IPS-NIHi7 (cell line): ENCODE measurements around the gene FHL1.
"Not testable (repeated sequence)": the region's sequence is repeated elsewhere in the genome, so short reads cannot be mapped to it uniquely, and the experiment has no call there.

Experiments
- DNase-seq: peaks from one replicate; pipeline ENCODE4 v3.0.0; 2012; ENCODE audit warnings: mixed read lengths; ENCODE audit errors: extremely low spot score

FHL1 gene

DNA sequence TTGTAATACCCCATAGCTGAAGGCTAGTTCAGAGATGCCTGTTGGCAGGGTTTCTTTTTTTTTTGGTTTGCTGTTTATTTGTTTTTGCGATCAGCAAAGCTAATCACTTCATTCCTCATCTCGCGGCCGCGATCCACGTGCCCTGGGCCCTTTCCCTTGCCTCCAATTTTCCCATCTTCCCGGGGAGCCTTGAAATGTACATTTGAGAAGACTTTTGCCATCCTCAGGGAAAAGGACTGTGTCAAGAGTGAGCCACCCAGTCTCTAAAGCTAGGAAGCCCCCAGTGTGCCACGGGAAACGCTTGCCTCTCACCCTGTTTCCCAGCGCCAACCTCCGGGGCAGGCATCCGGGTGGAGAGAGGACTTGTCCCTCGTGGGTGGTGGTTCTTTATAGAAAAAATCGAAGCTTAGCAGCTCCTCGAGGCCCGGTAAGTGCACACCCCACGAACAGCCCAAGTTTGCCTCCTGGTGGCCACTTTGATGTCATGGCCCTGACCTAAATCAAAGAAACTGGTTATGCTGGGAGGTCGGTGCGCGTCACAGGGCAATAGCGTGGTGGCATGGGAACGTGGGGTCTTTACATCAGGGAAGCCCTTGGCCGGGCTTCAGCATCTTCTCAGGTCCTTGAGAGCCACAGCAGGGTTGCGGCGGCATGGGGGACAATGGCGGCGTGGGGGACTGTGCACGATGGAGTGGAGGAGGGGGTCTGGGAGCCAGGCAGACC, 61.8 kb downstream of the FHL1 start:
- DNase-seq = peak; percentile 74

DNA sequence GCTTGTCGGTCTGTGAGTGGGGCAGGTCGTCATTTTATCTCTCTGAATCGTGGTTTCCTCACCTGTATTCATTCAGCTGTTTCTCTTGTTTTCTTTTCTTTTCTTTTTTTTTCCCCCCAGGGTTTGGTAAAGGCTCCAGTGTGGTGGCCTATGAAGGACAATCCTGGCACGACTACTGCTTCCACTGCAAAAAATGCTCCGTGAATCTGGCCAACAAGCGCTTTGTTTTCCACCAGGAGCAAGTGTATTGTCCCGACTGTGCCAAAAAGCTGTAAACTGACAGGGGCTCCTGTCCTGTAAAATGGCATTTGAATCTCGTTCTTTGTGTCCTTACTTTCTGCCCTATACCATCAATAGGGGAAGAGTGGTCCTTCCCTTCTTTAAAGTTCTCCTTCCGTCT, 62.4 kb downstream of the FHL1 start:
- no peak for DNase-seq

DNA sequence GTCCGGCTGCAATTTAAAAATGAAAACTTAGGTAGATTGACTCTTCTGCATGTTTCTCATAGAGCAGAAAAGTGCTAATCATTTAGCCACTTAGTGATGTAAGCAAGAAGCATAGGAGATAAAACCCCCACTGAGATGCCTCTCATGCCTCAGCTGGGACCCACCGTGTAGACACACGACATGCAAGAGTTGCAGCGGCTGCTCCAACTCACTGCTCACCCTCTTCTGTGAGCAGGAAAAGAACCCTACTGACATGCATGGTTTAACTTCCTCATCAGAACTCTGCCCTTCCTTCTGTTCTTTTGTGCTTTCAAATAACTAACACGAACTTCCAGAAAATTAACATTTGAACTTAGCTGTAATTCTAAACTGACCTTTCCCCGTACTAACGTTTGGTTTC, 62.9 kb downstream of the FHL1 start:
- no peak for DNase-seq

DNA sequence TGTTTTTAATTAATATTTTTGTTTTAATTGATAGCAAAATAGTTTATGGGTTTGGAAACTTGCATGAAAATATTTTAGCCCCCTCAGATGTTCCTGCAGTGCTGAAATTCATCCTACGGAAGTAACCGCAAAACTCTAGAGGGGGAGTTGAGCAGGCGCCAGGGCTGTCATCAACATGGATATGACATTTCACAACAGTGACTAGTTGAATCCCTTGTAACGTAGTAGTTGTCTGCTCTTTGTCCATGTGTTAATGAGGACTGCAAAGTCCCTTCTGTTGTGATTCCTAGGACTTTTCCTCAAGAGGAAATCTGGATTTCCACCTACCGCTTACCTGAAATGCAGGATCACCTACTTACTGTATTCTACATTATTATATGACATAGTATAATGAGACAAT, 63.5 kb downstream of the FHL1 start:
- DNase-seq = no peak

DNA sequence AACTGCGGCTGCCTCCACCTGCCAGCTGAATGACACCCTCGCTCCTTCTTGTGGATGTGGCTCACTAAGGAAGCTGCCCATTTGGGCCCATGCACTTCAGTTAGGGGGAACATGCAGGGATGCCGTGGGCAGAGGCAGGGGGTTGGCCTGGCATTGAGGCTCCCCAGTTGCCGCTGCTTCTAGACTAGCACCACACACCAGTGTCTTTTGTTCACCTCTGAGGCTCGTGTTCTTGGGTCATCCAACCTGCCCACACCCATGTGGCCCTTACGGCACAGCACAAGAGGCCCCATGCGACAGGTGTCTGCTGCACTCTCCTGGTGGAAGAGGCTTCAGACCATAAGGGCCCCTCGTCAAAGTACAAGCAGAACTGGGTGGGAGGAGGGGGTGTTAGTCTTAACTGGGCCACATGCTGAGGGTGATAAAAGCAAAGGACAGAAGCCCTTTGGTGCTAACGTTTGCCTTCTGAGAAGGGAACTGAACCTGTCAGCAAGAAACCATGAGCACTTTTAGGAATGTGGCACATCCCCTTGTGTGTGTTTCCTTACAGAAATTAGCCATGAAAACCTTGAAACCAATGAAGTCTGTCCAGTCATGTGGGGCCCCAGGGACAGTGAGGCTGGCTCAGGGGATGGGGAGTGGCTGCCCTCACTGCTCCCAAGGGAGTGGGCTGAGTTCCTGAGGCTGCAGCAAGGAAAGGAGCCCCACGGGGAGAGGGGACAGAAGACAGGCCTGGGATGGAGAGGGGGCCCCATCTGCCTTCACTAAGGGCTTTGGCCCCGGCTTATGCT, 64.6 kb downstream of the FHL1 start:
- no peak for DNase-seq

DNA sequence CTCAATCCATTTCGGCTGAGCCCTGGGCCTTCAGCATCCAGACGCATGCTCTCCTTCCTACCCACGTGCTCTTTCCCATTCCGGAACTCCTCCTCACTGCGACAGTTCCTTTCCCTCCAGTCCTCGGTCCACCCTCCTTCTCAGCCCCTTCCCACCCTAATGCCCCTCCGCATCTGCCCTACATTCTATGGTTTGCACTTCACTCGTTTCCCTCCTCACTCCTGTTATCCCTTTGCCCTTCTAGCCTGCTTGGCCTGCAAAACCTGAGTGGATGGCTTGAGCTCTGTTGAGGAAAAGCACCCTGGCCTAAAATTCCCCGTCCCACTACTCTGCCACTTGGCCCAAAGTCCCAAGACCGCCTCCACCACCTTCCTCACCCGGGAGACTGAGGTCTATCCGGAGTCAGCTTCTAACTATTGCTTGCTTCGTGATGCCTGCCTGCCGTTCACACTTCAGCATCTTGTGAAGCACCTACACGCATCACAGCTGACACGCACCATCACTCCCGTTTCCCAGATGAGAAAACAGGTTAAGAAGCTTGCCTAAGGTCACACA, 65.3 kb downstream of the FHL1 start:
- no peak for DNase-seq

DNA sequence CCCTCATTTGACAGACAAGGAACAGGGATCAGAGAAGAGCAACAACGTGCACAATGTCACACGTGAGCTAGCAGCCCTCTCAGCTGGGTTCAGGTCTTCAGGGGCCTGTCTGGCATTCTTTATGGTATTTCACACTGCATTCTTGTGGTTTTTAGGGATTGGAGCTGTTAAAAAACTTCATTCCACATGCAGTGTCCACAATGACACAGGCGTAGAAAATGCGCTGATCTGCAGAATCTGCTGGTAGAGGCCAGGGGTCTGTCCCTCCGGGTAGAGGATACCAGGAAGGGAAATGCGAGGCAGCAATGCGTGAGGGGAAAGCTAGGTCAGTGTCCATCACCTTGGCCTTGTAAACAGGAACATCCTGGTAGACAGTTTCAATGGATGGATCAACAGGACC, 67.2 kb downstream of the FHL1 start:
- DNase-seq = no peak

DNA sequence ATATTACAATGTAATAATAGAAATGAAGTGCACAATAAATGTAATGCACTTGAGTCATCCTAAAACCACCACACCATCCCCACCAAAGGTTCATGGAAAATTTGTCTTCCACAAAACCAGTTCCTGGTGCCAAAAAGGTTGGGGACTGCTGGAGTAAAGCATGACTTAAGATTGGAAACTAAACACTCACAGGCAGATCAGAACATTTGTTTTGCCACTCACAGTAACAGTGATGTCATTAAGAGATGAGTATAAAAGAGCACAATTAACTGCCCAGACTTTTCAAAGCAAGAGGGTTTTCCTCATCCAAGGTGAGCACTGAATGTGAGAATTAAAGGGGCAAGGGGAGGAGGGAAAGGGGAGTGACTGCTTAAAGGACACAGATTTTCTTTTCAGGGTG, 68.2 kb downstream of the FHL1 start:
- no peak for DNase-seq

DNA sequence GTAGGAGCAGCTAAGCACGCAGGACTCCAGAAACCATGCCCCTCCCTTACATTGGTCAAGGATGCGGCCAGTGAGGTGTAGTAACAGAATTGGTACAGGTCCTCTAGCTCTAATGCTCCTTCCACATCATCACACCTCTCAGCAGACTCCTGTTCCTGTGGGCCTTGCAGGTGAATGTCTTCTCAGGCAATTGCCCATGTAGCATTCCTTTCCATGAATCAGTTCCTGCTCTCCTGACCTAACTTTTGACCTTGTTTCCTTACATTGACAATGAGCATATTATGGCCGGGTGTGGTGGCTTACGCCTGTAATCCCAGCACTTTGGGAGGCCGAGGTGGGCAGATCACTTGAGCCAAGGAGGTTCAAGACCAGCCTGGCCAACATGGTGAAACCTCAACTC, 72.6 kb downstream of the FHL1 start:
- no peak for DNase-seq

DNA sequence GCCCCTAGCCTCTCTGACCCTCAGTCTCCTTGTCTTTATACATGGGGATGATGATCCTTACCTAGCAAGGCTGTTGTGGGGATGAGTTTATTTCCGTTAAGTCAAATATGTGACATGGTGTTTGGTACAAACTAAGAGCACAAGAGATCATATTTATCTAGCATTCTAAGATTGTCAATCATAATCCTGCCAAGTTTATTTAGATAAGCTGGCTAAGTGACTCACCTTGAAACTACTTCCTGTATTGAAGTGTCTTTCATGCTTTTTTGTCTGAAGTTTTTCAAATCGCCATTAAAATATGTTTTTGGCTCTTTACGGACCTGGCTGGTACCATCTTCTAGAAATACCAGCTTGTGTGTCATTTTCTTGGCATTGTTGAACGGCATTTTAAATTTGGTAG, 73.2 kb downstream of the FHL1 start:
- DNase-seq = no peak

DNA sequence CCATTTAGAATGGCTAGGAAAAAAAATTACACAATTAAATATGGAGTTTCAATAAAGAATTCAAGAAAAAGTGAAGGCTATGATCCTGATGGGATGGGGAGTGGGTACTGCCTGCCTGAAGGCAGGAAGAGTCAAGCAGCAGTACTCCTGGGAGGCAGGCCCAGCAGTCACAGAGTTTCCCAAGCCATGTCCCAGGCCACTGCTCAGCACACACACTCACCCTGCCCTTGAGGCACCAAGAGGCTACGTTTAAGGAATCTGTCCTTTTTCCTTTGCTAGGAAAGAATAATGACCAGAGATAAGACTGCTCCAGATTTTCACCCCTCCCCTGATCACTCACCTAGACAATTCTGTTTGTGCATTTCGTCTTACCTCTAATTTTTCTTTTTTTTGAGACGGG, 73.6 kb downstream of the FHL1 start:
- DNase-seq = no peak

DNA sequence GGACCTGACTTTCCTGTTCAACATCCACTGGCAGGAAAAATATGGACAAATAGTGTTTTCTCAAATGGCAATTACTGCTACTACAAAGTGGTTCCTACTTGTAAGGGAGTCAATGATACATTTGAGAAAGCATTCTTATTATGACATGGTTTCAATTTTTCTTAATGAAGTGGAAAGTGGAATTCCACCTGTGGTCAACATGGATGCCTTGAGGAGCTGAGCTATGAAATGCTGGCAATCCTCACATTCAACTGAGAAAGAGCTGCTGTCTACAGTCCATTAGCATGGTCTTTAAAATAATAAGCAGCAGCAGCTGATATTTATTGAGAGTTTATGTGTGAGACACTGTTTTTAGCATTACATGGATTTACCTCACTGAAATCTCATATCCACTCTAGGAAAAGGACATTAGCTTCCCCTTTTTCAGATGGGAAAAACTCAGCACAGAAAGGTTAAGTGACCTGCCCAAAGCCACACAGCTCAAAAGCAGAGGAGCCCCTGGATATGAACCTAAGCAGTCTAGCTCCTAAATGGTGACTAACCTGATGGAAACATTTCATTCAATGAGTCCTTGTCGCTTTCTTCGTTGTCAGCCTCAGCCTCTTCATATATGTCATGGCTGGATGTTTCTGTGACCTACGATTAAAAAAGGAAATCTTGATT, 74.6 kb downstream of the FHL1 start:
- DNase-seq = no peak

DNA sequence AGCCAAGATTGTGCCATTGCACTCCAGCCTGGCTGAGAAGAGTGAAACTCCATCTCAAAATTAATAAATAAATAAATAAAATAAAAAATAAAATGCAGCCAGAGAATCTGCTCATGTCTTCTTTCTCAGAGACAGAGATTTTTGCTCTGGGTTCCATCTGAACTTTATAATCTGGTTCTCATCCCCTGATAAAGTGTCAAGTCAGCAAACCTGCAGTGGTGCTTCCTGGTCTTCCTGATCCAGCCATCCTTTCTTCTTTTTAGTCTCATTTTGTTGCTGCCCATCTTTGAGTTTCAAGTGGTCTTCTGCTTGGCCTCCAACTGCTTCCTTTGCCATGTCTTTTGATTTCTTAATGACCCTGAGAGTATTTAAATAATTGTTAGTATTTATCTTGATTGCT, 79.7 kb downstream of the FHL1 start:
- DNase-seq = no peak

DNA sequence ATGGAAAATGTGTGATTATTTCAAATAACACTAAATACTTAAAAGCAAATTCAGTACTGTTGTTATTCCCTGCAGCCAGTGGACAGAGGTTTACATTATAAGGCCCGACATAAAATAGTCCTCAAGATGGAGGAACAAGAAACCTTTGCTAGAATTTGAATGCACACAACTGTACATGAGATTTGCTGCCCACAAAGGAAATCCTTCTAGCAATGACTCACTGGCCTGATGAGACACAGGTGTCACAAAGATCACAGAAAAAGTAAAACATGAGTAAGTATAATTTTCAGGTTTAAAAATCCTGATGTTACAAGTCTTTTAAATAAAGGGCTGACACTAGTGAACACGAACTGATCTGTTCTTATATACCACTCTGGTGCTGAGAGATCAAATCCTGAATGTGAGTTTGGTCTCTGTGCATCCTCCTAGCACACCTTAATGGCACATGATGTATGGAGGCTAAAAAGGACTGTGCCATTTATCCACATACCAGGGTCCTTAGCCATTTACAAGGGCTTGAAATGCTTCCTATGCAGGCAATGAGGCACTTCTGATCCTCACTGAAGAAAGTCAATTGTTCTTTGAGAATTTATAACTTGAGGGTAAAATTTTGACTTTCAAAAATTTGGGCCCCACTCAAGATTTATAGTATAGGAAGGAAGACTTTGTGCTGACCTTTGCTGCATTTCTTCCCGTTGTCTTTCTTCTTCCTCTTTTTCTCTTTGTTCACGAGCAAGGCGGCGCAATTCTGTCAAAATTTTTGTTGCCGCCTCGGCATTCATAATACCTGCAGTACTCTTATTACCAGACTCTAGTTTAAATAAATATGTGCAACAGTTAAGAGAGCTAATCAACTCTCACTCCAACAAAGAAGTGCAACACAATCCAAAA, 80.9 kb downstream of the FHL1 start:
- no peak for DNase-seq

DNA sequence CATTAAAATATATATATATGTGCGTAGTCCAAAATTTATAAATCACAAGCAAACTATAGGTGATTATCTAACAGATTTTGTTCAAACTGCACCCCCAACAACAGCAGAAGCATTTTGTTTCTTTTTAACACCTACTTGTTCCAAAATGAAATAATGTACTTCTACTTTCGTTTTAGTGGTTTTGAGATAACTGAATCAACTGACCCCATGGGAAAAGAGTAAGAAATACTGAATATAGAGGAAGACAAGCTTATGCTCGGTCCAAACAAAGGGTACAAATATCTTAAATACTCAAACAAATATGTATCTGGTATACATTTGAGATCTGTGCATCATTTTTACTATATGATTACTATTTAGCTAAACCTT, 81.5 kb downstream of the FHL1 start:
- no peak for DNase-seq

DNA sequence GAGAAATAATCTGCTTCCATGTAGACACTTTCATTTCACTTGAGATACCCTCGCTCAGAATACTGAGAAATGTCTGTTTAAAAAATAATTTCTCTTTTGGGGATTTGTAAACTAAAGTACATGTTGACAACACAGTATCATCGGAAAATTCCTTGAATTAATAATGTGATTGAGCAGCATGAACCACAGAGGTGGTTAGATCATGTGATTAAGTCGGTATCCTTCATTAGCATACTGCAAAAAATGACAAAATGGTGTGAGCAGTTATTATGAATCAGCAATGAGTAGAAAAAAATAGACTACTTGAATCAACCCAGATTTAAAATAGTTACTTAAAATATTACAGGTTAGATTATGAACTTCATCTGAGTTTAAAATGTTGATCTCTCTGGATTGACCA, 89.7 kb downstream of the FHL1 start:
- DNase-seq = no peak

DNA sequence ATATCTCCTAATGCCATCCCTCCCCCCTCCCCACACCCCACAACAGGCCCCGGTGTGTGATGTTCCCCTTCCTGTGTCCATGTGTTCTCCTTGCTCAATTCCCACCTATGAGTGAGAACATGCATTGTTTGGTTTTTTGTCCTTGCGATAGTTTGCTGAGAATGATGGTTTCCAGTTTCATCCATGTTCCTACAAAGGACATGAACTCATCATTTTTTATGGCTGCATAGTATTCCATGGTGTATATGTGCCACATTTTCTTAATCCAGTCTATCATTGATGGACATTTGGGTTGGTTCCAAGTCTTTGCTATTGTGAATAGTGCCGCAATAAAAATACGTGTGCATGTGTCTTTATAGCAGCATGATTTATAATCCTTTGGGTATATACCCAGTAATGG, 90.5 kb downstream of the FHL1 start:
- not testable (repeated sequence) for DNase-seq

DNA sequence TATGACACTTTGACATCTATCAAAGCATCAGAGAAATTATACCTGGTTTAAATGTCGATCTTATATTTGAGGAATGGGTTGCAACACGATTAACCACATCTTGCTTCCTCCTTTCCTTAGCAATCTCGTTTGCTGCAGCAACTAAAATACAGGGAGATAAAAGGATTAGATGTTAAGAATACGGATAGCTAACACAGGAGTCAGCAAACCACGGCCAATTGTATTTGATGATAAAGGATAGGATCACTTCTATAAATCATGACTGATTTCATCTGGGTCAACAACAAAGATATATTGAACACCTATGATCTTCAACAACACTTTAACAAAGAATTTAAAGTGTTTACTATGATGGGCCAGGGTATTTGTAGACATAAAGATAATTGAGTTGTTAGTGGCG, 98.9 kb downstream of the FHL1 start:
- DNase-seq = no peak

DNA sequence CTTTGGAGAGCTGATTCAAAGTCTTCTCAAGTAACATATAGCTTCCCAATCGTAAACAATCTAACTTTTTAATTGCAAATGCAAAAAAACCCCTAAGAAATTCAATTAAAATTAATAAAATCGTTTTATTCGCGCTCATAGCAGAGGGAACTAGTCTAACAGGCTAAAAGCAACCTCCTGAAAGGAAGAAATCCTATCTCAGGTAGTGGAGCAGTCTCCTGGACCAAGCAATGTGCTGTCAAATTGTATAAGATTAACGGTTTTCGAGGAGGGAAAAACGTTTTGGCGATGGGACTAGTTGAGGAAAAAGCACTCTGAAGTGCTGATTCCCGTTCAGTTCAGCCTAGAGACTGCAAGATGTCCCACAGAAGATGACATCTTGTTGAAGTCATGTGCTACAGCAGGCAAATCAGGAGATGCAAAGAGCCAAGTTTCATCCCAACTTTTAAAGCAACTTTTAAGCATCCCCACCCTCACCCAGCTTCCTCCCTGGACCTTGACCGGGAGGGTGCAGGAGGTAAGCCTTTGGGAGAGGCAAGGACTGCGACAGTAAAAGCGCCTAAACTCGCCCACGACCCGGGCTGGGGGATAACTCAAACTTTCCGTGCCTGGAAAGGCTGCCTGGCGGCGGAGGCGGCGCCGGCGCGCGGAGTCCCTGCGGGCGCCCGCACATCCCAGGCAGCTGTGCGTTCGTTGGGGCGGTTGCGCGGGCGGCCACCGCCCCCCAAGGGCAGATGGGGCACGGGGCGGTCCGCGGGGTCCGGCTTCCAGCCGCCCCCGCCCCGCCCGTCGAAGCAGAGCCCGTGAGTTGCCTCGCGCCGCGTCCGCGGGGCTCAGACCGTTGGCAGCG, 103.1 kb downstream of the FHL1 start:
- peak; percentile 56 for DNase-seq

DNA sequence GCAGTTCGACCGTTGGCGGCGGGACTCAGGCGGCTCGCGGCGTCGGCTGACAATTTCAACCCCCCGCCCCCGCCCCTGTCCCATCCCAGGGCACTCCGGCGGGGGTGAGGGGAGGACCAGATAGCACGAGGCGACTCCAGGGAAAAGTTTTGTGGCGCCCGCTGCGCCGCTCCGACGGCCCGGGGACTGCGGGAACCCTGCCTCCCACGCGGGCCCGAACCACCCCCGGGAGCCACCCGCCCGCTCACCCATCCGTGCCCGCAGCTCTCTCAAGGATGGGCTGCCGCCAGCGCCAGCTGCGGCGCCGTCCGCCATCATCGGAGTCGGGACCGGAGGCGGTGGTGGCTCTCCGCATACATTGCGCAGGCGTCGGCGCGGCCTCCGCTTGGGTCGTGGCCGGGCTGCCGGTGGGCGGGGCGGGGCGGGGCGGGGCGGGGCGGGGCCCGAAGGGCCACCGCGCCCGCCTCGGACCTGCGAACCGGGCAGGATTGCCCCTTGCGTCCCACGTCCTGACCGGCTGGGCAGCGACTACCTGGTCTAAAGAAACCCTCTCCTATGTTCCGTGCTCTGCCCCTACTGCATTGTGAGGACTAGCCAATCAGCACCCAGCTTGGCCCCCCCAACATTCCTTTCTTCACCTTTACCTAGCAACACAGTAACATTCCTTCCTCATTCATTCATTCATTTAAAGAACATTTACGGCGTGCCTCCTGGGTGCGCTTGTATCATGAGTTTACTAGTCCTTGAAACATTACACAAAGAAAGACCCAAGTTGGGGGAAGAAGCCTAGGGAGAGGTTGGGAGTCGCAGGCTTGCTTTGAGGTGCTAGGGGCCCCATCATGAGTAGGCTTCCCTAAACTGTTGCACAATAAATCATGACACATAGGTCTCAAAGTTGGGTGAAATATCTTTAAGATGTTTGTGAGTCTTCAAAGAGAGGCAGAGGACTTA, 104.0 kb downstream of the FHL1 start, which contains the start of gene MAP7D3:
Gene MAP7D3 (minus strand): TSS at position 360 of the 951 bp plus-strand sequence. CDS start 42 bp downstream, at position 318.
- DNase-seq = peak; percentile 90
